SU-DHL-6 (cell line): ENCODE measurements around the gene RNF166.

Source experiments
- H2AFZ ChIP-seq: fragments of 200-600 bp; sonication (generic); 2 replicates; pipeline ENCODE4 v1.6.1; 2014; ENCODE audit warnings: low read depth, mild to moderate bottlenecking, moderate library complexity, mixed read lengths, antibody characterized with exemption, low read length; ENCODE audit not compliant: severe bottlenecking
- H3F3A ChIP-seq: fragments of 200-600 bp; shearing (Covaris generic); 2 replicates; pipeline ENCODE4 v1.6.0; 2016; ENCODE audit warnings: antibody characterized with exemption, mild to moderate bottlenecking; ENCODE audit not compliant: insufficient read depth
- H3K27ac ChIP-seq: fragments of 200-600 bp; sonication (generic); 2 replicates; pipeline ENCODE4 v1.5.1; 2016; ENCODE audit warnings: low read depth, mild to moderate bottlenecking, low read length, moderate library complexity, mixed read lengths
- H3K27me3 ChIP-seq: fragments of 200-600 bp; sonication (generic), shearing (Covaris generic); 2 replicates; pipeline ENCODE4 v1.6.0; 2014; ENCODE audit warnings: mild to moderate bottlenecking, low read length
- H3K36me3 ChIP-seq: fragments of 200-600 bp; sonication (generic); 2 replicates; pipeline ENCODE4 v1.6.1; 2014; ENCODE audit warnings: mild to moderate bottlenecking, low read length, mixed read lengths
- H3K4me2 ChIP-seq: fragments of 300-600, 200-600 bp; shearing (Covaris generic), sonication (generic); 2 replicates; pipeline ENCODE4 v1.6.0; 2014; ENCODE audit warnings: low read length, low read depth, mild to moderate bottlenecking; ENCODE audit not compliant: poor library complexity, severe bottlenecking
- H3K4me3 ChIP-seq: fragments of 200-600 bp; sonication (generic); 2 replicates; pipeline ENCODE4 v1.5.1; 2014; ENCODE audit warnings: antibody characterized with exemption, low read length, mild to moderate bottlenecking, mixed read lengths; ENCODE audit not compliant: insufficient read depth, poor library complexity, severe bottlenecking
- H3K79me2 ChIP-seq: fragments of 200-600 bp; sonication (generic); 2 replicates; pipeline ENCODE4 v1.6.1; 2014; ENCODE audit warnings: mild to moderate bottlenecking, low read length, moderate library complexity; ENCODE audit not compliant: insufficient read depth
- H3K9ac ChIP-seq: fragments of 200-600 bp; sonication (generic); 2 replicates; pipeline ENCODE4 v1.7.0; 2014; ENCODE audit warnings: mild to moderate bottlenecking, low read length
- H3K9me2 ChIP-seq: fragments of 200-600 bp; sonication (generic); replicated peaks from 2 replicates; pipeline ENCODE4 v1.6.1; 2014; ENCODE audit warnings: low read length; ENCODE audit not compliant: insufficient read depth
- H3K9me3 ChIP-seq: fragments of 200-600 bp; sonication (generic); 2 replicates; pipeline ENCODE4 v1.6.1; 2014; ENCODE audit warnings: low read length, mixed read lengths; ENCODE audit not compliant: insufficient read depth
- H4K20me1 ChIP-seq: fragments of 200-600 bp; sonication (generic); 2 replicates; pipeline ENCODE4 v1.6.1; 2014; ENCODE audit warnings: low read depth, mild to moderate bottlenecking, antibody characterized with exemption, low read length, moderate library complexity, mixed read lengths
- CTCF ChIP-seq: fragments of 200-600 bp; sonication (generic); IDR thresholded peaks from one replicate; pipeline ENCODE4 v1.5.1; 2017; ENCODE audit warnings: antibody characterized with exemption, mild to moderate bottlenecking, low read length, moderate library complexity; ENCODE audit not compliant: insufficient read depth, poor library complexity, severe bottlenecking
- EZH2phosphoT487 ChIP-seq: fragments of 200-600 bp; sonication (generic), shearing (Covaris generic); conservative IDR thresholded peaks from 2 replicates; pipeline ENCODE4 v1.6.1; 2018; ENCODE audit warnings: mild to moderate bottlenecking, antibody characterized with exemption, low read length, moderate library complexity, mixed read lengths

The RNF166 gene

GRCh38 chr16:88657371-88657770 is 48.8 kb downstream of the RNF166 start:
- Histone ChIP-seq H2AFZ (no peak overlapping the region), H3K4me3 (no peak overlapping the region), H3K9me2 (no peaks in the 10 kb centered on the region), H3F3A (peaks cover 11% of the 10 kb centered on the region), H4K20me1 (0 out of 2 replicates have a peak, but pooled peaks cover 2% of the 10 kb centered on the region), H3K4me2 (no peak overlapping the region), H3K79me2 (peaks cover 32% of the 10 kb centered on the region), H3K9ac (no peak overlapping the region), H3K27me3 (no peaks in the 10 kb centered on the region), H3K36me3 (no peaks in the 10 kb centered on the region), H3K27ac (no peak overlapping the region), H3K9me3 (no peaks in the 10 kb centered on the region)
- no peak for TF ChIP-seq CTCF
- no peak for TF ChIP-seq EZH2phosphoT487

- TF ChIP-seq CTCF: no peak
- no peak for TF ChIP-seq EZH2phosphoT487
- Histone ChIP-seq H3K27me3 (no peaks in the 10 kb centered on the region), H3K4me2 (no peak overlapping the region), H3K4me3 (no peak overlapping the region), H3K36me3 (no peaks in the 10 kb centered on the region), H2AFZ (no peak overlapping the region), H3K9me2 (no peaks in the 10 kb centered on the region), H3K79me2 (peaks cover 24% of the 10 kb centered on the region), H3K9ac (no peak overlapping the region), H4K20me1 (0 out of 2 replicates have a peak, but pooled peaks cover 2% of the 10 kb centered on the region), H3F3A (peaks cover 5% of the 10 kb centered on the region), H3K27ac (no peak overlapping the region), H3K9me3 (no peaks in the 10 kb centered on the region)
These were observed 49.8 kb downstream of the RNF166 start for GRCh38 chr16:88656291-88656980.

- H3K27ac ChIP-seq: no peak overlapping the region
- peaks cover 18% of the 10 kb centered on the region for H3K79me2 ChIP-seq
- H3K36me3 ChIP-seq: no peaks in the 10 kb centered on the region
- TF ChIP-seq EZH2phosphoT487: no peak
- TF ChIP-seq CTCF: no peak
- no peaks in the 10 kb centered on the region for H3K9me2 ChIP-seq
- no peaks in the 10 kb centered on the region for H3F3A ChIP-seq
- no peaks in the 10 kb centered on the region for H3K27me3 ChIP-seq
- no peak overlapping the region for H3K4me2 ChIP-seq
- H2AFZ ChIP-seq: no peak overlapping the region
- no peaks in the 10 kb centered on the region for H3K9me3 ChIP-seq
- H3K4me3 ChIP-seq: no peak overlapping the region
- no peaks in the 10 kb centered on the region for H4K20me1 ChIP-seq
- no peak overlapping the region for H3K9ac ChIP-seq
These were observed 50.4 kb downstream of the RNF166 start for GRCh38 chr16:88655733-88656281.
